ENCODE results near the gene MTHFD1L. TPM values are rescaled to one million over a fixed set of nuclear protein-coding genes. Genes with fewer than 3 reads are reported as not detected.

The MTHFD1L gene
- total RNA-seq, 1 donor from 2014 or later, result 3.1 TPM

DNA sequence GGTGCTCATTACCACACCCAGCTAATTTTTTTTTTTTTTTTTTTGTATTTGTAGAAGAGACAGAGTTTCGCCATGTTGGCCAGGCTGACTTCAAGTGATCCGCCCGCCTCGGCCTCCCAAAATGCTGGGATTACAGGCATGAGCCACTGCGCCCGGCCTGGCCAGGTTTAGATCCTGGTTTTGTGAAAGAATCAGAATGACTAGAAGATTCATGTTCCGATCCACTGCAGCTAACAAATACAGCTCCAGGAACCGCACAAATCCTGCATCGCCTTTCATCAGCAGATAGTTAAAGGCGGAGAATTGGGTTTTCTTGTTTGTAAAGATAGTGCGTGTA, 223.1 kb downstream of the MTHFD1L start:
- TF ChIP-seq, protein P1, sequence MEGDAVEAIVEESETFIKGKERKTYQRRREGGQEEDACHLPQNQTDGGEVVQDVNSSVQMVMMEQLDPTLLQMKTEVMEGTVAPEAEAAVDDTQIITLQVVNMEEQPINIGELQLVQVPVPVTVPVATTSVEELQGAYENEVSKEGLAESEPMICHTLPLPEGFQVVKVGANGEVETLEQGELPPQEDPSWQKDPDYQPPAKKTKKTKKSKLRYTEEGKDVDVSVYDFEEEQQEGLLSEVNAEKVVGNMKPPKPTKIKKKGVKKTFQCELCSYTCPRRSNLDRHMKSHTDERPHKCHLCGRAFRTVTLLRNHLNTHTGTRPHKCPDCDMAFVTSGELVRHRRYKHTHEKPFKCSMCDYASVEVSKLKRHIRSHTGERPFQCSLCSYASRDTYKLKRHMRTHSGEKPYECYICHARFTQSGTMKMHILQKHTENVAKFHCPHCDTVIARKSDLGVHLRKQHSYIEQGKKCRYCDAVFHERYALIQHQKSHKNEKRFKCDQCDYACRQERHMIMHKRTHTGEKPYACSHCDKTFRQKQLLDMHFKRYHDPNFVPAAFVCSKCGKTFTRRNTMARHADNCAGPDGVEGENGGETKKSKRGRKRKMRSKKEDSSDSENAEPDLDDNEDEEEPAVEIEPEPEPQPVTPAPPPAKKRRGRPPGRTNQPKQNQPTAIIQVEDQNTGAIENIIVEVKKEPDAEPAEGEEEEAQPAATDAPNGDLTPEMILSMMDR (IDR thresholded peaks at IDR 0.05; ENCODE audit: borderline replicate concordance), result no peak
- DNase-seq, result no peak
- intact Hi-C loops (cut with micrococcal nuclease), result no loop called here
- H3K27ac ChIP-seq (replicated peaks), result peak overlapping the region; percentile 58
- H3K9me3 ChIP-seq (replicated peaks), result no peaks in the 10 kb centered on the region
- H3K4me1 ChIP-seq, result peaks cover 17% of the 10 kb centered on the region
- no peaks in the 10 kb centered on the region for H3K27me3 ChIP-seq (ENCODE audit: low read depth)
- H3K4me3 ChIP-seq, result no peak overlapping the region
- H3K36me3 ChIP-seq, result no peaks in the 10 kb centered on the region

DNA sequence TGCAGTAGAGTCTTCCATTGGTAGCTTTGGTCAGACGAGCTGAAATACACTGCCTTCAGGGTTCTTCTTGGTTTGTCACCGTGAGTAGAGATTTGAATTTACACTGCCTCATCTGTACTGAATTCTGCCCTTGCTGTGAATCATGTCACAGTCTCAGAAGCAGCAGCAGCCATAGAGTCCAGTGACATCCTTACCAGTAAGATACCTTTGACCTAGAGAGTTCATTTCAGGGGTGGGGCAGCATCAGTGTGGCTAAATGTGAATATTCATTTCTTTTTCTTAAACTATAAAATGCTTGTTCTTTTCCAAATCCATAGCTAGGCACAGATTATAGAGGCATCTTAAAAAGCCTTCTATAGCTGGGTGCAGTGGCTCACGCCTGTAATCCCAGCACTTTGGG, 223.5 kb downstream of the MTHFD1L start:
- H3K4me3 ChIP-seq, result no peak overlapping the region
- intact Hi-C loops (cut with micrococcal nuclease), result no loop called here
- no peaks in the 10 kb centered on the region for H3K36me3 ChIP-seq
- H3K27me3 ChIP-seq (ENCODE audit: low read depth), result no peaks in the 10 kb centered on the region
- H3K27ac ChIP-seq (replicated peaks), result peak overlapping the region; percentile 58
- no peaks in the 10 kb centered on the region for H3K9me3 ChIP-seq (replicated peaks)
- TF ChIP-seq, protein P1 (IDR thresholded peaks at IDR 0.05; ENCODE audit: borderline replicate concordance), result no peak
- DNase-seq, result no peak
- peaks cover 17% of the 10 kb centered on the region for H3K4me1 ChIP-seq

DNA sequence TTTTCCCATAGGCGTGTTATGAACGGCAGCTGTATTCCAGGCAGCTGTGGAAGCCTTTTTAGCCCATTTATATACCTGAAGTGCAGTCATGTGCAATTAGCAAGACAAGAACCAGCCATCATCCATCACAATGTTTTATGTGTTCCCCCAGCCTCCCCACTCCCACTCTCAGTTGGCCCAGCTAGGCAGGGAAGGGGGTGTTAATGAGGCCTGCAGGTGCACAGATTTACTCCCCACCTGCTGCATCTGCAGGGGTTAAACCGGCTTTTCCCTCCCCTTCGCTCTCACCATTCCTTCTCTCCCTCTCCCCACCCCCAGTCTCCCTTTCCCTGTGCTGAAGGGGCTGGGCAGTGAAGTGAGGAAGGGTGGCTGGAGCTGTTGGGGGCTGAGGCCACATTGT, 224.5 kb downstream of the MTHFD1L start:
- DNase-seq, result no peak

DNA sequence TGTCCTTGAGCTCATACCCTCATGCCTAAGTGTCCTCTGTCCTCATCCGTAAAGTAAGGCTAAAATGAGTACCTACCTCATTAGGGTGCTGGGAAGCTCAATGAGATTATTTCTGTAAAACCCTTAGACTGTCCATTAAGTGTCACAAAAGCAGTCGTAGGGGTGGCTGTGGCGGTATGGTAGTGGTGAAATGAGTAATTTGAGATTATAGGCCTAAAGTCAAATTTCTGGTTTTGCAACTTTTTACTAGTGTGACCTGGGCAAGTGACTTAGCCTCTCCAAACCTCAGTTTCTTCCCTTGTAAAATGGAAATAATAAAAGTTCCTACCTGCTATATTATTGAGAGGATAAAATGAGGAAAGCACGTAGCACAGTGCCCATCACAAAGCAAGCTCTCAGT, 226.1 kb downstream of the MTHFD1L start:
- no peak overlapping the region for H3K4me3 ChIP-seq
- H3K9me3 ChIP-seq (replicated peaks), result no peaks in the 10 kb centered on the region
- H3K4me1 ChIP-seq, result peaks cover 17% of the 10 kb centered on the region
- TF ChIP-seq, protein P1 (IDR thresholded peaks at IDR 0.05; ENCODE audit: borderline replicate concordance), result no peak
- intact Hi-C loops (cut with micrococcal nuclease), result no loop called here
- no peak for DNase-seq
- H3K27ac ChIP-seq (replicated peaks), result no peak overlapping the region
- H3K27me3 ChIP-seq (ENCODE audit: low read depth), result no peaks in the 10 kb centered on the region
- no peaks in the 10 kb centered on the region for H3K36me3 ChIP-seq

More for the DNA sequence above, 224.5 kb downstream of the MTHFD1L start:
- no peak overlapping the region for H3K27ac ChIP-seq (replicated peaks)
- no peaks in the 10 kb centered on the region for H3K27me3 ChIP-seq (ENCODE audit: low read depth)
- TF ChIP-seq, protein P1 (IDR thresholded peaks at IDR 0.05; ENCODE audit: borderline replicate concordance), result no peak
- no peaks in the 10 kb centered on the region for H3K9me3 ChIP-seq (replicated peaks)
- intact Hi-C loops (cut with micrococcal nuclease), result no loop called here
- no peak overlapping the region for H3K4me3 ChIP-seq
- H3K36me3 ChIP-seq, result no peaks in the 10 kb centered on the region
- H3K4me1 ChIP-seq, result peaks cover 17% of the 10 kb centered on the region

DNA sequence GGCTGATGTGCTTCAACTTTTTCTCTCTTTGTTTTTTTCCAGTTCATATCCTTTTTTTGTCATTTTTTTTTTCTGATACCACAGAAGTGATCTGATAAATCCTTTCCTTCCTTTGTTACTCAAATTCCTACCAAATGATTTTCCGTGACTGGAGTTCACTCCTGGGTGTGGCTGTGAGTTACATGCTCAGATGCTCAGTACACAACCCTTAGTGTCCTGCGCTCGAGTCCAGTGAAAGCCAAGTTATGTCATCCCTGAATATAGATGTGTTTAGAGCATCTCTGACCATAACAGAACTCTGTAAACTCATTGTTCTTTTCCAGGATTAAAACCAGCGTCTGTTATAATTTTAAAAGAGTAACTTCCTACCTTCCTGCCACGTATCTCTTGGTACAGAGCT, 227.1 kb downstream of the MTHFD1L start:
- H3K36me3 ChIP-seq, result no peaks in the 10 kb centered on the region
- intact Hi-C loops (cut with micrococcal nuclease), result no loop called here
- no peak overlapping the region for H3K27ac ChIP-seq (replicated peaks)
- DNase-seq, result no peak
- no peaks in the 10 kb centered on the region for H3K9me3 ChIP-seq (replicated peaks)
- TF ChIP-seq, protein P1 (IDR thresholded peaks at IDR 0.05; ENCODE audit: borderline replicate concordance), result no peak
- H3K4me1 ChIP-seq, result peaks cover 11% of the 10 kb centered on the region
- no peaks in the 10 kb centered on the region for H3K27me3 ChIP-seq (ENCODE audit: low read depth)
- no peak overlapping the region for H3K4me3 ChIP-seq

DNA sequence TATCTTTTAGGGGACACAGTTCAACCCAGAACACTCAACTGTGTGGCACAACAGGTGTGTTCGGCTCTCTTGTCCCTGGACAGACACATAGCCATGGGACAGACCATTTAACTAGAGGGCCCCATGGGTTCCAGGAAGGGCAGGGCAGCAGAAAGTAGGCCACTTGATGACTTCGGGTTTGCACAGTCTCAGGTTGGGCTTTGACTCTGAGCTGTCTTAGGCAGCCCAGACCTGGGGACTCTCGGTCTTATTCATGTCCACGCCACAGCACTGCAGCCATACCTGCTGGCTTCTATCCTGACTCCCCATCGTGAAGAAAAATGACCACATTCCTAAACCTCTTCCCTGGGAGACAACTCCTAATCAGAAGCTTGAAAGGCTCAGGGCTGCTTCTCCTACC, 228.2 kb downstream of the MTHFD1L start:
- Histone ChIP-seq H3K27ac (replicated peaks) (no peak overlapping the region), H3K4me3 (no peak overlapping the region), H3K9me3 (replicated peaks) (no peaks in the 10 kb centered on the region), H3K36me3 (no peaks in the 10 kb centered on the region), H3K27me3 (ENCODE audit: low read depth) (no peaks in the 10 kb centered on the region), H3K4me1 (peaks cover 2% of the 10 kb centered on the region)
- TF ChIP-seq, protein P1 (IDR thresholded peaks at IDR 0.05; ENCODE audit: borderline replicate concordance), result no peak
- DNase-seq, result no peak
- intact Hi-C loops (cut with micrococcal nuclease), result no loop called here
